ENCODE data around the gene GBP6.

- TF ChIP-seq, protein P1, sequence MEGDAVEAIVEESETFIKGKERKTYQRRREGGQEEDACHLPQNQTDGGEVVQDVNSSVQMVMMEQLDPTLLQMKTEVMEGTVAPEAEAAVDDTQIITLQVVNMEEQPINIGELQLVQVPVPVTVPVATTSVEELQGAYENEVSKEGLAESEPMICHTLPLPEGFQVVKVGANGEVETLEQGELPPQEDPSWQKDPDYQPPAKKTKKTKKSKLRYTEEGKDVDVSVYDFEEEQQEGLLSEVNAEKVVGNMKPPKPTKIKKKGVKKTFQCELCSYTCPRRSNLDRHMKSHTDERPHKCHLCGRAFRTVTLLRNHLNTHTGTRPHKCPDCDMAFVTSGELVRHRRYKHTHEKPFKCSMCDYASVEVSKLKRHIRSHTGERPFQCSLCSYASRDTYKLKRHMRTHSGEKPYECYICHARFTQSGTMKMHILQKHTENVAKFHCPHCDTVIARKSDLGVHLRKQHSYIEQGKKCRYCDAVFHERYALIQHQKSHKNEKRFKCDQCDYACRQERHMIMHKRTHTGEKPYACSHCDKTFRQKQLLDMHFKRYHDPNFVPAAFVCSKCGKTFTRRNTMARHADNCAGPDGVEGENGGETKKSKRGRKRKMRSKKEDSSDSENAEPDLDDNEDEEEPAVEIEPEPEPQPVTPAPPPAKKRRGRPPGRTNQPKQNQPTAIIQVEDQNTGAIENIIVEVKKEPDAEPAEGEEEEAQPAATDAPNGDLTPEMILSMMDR (IDR thresholded peaks at IDR 0.05; ENCODE audit: low read length), result no peak
- no peak for TF ChIP-seq EZH2phosphoT487 (IDR thresholded peaks at IDR 0.05; ENCODE audit: low read length)
These were observed 26.0 kb upstream of the GBP6 start for GRCh38 chr1:89337903-89338302.

All from MM.1S (cell line).